Prostate gland (tissue), 2 donors: ENCODE data around the gene ADCY1. TPM values are rescaled to one million over a fixed set of nuclear protein-coding genes. Genes with fewer than 3 reads are reported as not detected.

ENCODE experiments used
- DNase-seq: peaks from one replicate; pipeline ENCODE4 v3.0.0-alpha.2; 2019; ENCODE audit warnings: low spot score
- H3K27ac ChIP-seq, 2 donors: fragments of 200-600 bp; sonication (generic); 2 replicates each; pipeline ENCODE4 v1.5.1; 2017 to 2019
- H3K27me3 ChIP-seq: fragments of 200-600 bp; sonication (generic); replicated peaks from 2 replicates; pipeline ENCODE4 v1.5.1; 2019; ENCODE audit not compliant: insufficient read depth
- H3K36me3 ChIP-seq, 2 donors: fragments of 200-600 bp; sonication (generic); 1 replicate in 1 of 2; 2 replicates in 1 of 2; pipeline versions ENCODE4 v1.5.1 to v1.8.1; 2017 to 2019
- H3K4me1 ChIP-seq: fragments of 200-600 bp; sonication (generic); replicated peaks from 2 replicates; pipeline ENCODE4 v1.5.1; 2019
- H3K4me3 ChIP-seq, 2 donors: fragments of 200-600 bp; sonication (generic); 2 replicates each; pipeline ENCODE4 v1.5.1; 2017 to 2019
- H3K9me3 ChIP-seq: fragments of 200-600 bp; sonication (generic); 2 replicates; pipeline ENCODE4 v1.5.1; 2017
- POLR2A ChIP-seq: fragments of 450-650 bp; IDR thresholded peaks from one replicate; pipeline ENCODE4 v1.6.1; 2016; ENCODE audit warnings: antibody characterized with exemption, mild to moderate bottlenecking
- POLR2AphosphoS5 ChIP-seq: sonication (generic); formaldehyde crosslinking; IDR thresholded peaks from one replicate; pipeline ENCODE4 v1.6.1; 2017; ENCODE audit warnings: antibody characterized with exemption
- WGBS: methylation state at CpG from one replicate; pipeline ENCODE4 v1.1.5; 2018; 5-methylcytosine and 5-hydroxymethylcytosine counted together
- intact Hi-C: fragments of 100-400 bp; cut with DNase I; formaldehyde crosslinking; loops from one replicate; pipeline ENCODE4 v1.14.2; 2022
- total RNA-seq, 2 donors: library from RNA; depleted of rRNA; stranded (reverse); fragments of >200 nt; gene quantifications; one replicate each; pipeline ENCODE4 v1.1.0, GENCODE V29; 2016
- TF ChIP-seq, protein P1 (sequence below), 4 experiments: fragments of 200-600 bp in 2 of 4; fragments of 450-650 bp in 2 of 4; sonication (generic) in 2 of 4; IDR thresholded peaks; 1 replicate in 3 of 4; 2 replicates in 1 of 4; pipeline ENCODE4 v1.5.1; 2016 to 2019; ENCODE audit warnings: antibody characterized with exemption in 4 of 4, mild to moderate bottlenecking in 2 of 4, moderate library complexity in 2 of 4

Gene ADCY1
- total RNA-seq, 2 donors from 2014 or later: 4.5 to 17.0 TPM

DNA sequence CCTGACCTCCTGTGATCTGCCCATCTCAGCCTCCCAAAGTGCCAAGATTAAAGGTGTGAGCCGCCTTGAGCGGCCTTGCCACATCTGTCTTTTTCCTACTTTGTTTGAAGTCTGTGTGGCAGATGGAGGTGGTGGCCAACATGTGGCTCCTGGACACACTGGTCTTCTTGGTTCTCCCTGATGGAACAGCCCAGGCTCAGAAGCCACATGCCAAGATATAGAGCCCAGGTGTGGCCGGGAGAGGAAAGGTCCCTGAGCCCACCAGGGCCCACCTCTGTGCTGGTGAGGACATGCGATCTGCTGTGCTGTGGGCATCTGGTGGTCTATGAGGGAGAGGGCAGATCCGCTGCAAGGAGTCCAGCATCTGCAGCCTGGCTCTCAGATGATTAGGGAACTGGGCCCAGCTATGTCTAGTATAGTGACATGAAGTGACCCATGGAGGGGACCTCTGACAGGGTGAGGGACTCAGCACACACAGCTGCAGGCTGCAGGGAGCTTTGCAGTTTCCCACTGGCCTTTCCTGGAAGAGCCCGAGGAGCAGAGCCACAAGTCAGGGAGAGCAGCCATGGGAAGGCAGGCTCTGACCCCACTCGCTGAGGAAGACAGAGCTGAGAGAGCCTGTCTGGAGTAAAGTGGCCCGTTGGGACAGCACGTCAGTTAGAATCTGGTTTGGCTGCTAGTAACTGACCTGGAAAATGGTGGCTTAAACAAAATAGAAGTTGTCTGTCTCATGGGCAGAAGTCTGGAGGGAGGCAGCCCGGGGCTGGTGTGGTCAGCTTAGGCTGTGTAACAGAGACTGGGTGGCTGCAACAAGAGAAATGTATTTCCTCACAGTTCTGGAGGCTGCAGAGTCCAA is 25.9 kb downstream of the ADCY1 start:
- H3K4me1 ChIP-seq: no peaks in the 10 kb centered on the region
- no peaks in the 10 kb centered on the region for H3K36me3 ChIP-seq
- TF ChIP-seq, protein P1, sequence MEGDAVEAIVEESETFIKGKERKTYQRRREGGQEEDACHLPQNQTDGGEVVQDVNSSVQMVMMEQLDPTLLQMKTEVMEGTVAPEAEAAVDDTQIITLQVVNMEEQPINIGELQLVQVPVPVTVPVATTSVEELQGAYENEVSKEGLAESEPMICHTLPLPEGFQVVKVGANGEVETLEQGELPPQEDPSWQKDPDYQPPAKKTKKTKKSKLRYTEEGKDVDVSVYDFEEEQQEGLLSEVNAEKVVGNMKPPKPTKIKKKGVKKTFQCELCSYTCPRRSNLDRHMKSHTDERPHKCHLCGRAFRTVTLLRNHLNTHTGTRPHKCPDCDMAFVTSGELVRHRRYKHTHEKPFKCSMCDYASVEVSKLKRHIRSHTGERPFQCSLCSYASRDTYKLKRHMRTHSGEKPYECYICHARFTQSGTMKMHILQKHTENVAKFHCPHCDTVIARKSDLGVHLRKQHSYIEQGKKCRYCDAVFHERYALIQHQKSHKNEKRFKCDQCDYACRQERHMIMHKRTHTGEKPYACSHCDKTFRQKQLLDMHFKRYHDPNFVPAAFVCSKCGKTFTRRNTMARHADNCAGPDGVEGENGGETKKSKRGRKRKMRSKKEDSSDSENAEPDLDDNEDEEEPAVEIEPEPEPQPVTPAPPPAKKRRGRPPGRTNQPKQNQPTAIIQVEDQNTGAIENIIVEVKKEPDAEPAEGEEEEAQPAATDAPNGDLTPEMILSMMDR (IDR thresholded peaks at IDR 0.05): no peak
- no peak for TF ChIP-seq POLR2A
- WGBS: 85% methylated on average over 10 of the region's 10 CpGs
- intact Hi-C loops: no loop called here
- no peak overlapping the region for H3K4me3 ChIP-seq
- H3K9me3 ChIP-seq: no peaks in the 10 kb centered on the region
- no peak for DNase-seq
- H3K27me3 ChIP-seq: no peaks in the 10 kb centered on the region
- H3K27ac ChIP-seq: no peak overlapping the region

DNA sequence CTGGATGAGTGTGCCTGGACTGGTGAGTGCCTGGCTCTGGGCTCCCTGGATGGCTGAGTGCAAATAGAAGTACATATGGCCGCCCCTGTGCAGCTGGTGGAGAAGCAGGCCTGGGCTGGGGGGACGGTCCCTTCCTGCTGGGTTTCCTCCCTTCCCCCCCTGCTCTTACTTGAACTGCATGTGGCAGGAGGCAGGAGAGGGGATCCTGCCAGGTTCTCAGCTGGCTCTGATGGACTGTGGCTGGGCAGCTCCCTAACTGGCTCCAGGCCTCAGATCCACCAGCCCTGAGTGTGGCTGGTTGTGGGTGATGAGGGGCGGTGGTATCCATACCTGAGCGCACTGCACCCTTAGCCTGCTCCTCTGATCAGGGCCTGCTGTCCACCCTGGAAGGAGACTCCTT is 26.9 kb downstream of the ADCY1 start:
- WGBS: 84% methylated on average over 4 of the region's 4 CpGs
- H3K9me3 ChIP-seq: no peaks in the 10 kb centered on the region
- no peak overlapping the region for H3K27ac ChIP-seq
- TF ChIP-seq POLR2A: no peak
- TF ChIP-seq POLR2AphosphoS5: no peak
- TF ChIP-seq, protein P1 (IDR thresholded peaks at IDR 0.05): no peak
- H3K4me1 ChIP-seq: no peaks in the 10 kb centered on the region
- no peaks in the 10 kb centered on the region for H3K27me3 ChIP-seq
- H3K4me3 ChIP-seq: no peak overlapping the region
- H3K36me3 ChIP-seq: no peaks in the 10 kb centered on the region
- intact Hi-C loops: no loop called here
- no peak for DNase-seq

DNA sequence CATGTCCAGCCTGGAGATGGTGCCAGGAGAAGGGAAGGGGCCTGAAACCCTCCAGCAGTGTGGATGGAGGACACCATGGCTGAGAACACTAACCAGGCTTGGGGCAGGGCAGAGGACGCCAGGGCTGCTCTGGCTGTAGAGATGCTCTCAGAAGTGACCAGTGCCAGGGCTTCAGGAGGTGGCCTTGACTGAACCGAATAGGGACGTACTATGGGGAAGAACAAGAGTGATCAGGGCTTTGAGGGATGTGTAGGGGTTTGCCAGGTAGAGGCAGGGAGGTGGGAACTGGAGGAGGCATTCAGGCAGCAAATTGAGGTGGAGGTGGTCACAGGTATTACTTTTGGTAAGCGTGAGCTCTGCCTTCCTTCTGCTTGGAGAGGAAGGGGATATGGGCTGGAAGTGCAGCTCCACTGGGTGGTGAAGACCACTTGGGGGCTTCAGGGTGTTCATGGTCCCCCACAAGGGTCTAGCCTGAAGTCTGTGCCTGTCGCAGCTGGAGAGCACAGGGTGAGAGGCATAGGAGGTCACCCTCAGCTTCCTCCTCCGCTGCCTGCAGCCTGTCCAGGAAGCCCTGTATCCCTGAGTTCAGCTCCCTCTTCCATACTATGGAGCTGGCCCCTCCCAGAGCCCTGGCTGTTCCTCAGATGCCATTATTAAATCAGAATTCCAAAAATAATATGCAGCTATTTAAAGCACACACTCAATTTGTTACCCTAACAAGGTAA is 27.8 kb downstream of the ADCY1 start:
- no peak for DNase-seq
- WGBS: 95% methylated on average over 6 of the region's 6 CpGs
- H3K4me1 ChIP-seq: no peaks in the 10 kb centered on the region
- no peak overlapping the region for H3K4me3 ChIP-seq
- TF ChIP-seq, protein P1 (IDR thresholded peaks at IDR 0.05): no peak
- no peak for TF ChIP-seq POLR2AphosphoS5
- no peak for TF ChIP-seq POLR2A
- H3K27ac ChIP-seq: no peak overlapping the region
- no peaks in the 10 kb centered on the region for H3K27me3 ChIP-seq
- no peaks in the 10 kb centered on the region for H3K9me3 ChIP-seq
- intact Hi-C loops: no loop called here
- no peaks in the 10 kb centered on the region for H3K36me3 ChIP-seq

DNA sequence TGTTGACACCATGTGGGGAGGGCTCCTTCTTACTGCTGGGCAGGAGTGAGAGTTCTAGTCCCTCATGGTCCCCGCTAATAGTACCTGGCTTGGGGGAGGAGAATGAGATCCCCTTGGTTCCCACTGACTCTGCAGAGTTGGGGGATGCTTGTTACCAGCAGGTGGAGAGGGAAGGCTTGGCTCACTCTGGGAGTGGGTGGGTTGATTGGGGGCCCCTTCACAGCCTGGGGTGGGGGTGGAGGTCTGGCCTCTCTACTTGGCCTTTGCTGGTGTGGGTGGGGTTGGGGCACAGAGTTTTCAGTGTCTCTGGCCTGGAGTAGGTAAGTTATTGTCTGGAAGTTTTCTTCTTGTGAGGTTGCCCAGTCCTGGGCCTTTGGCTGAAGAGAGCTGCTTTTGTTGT is 31.9 kb downstream of the ADCY1 start:
- Histone ChIP-seq H3K27me3 (no peaks in the 10 kb centered on the region), H3K9me3 (no peaks in the 10 kb centered on the region), H3K27ac (no peak overlapping the region), H3K4me1 (no peaks in the 10 kb centered on the region), H3K4me3 (no peak overlapping the region), H3K36me3 (no peaks in the 10 kb centered on the region)
- intact Hi-C loops: no loop called here
- TF ChIP-seq, protein P1 (IDR thresholded peaks at IDR 0.05): no peak
- TF ChIP-seq POLR2A (no peak), POLR2AphosphoS5 (no peak)
- no peak for DNase-seq
- WGBS: 91% methylated on average over 1 of the region's 1 CpG
